PC-3 (cell line): ENCODE data around the gene CNTRL.

Source experiments
- EZH2 ChIP-seq: fragments of 300-600 bp; sonication (generic); IDR thresholded peaks from one replicate; pipeline ENCODE4 v1.6.1; 2017; ENCODE audit warnings: antibody characterized with exemption, mild to moderate bottlenecking, low read length; ENCODE audit not compliant: unreplicated experiment
- EZH2phosphoT487 ChIP-seq: fragments of 300-600 bp; sonication (generic); IDR thresholded peaks from 2 replicates; pipeline ENCODE4 v1.6.1; 2018; ENCODE audit warnings: mild to moderate bottlenecking, antibody characterized with exemption, low read length, borderline replicate concordance
- TF ChIP-seq, protein P1 (sequence below): fragments of 300-600 bp; sonication (generic); conservative IDR thresholded peaks from 2 replicates; pipeline ENCODE4 v1.5.1; 2017; ENCODE audit warnings: antibody characterized with exemption, low read depth, mild to moderate bottlenecking, low read length

- TF ChIP-seq, protein P1, sequence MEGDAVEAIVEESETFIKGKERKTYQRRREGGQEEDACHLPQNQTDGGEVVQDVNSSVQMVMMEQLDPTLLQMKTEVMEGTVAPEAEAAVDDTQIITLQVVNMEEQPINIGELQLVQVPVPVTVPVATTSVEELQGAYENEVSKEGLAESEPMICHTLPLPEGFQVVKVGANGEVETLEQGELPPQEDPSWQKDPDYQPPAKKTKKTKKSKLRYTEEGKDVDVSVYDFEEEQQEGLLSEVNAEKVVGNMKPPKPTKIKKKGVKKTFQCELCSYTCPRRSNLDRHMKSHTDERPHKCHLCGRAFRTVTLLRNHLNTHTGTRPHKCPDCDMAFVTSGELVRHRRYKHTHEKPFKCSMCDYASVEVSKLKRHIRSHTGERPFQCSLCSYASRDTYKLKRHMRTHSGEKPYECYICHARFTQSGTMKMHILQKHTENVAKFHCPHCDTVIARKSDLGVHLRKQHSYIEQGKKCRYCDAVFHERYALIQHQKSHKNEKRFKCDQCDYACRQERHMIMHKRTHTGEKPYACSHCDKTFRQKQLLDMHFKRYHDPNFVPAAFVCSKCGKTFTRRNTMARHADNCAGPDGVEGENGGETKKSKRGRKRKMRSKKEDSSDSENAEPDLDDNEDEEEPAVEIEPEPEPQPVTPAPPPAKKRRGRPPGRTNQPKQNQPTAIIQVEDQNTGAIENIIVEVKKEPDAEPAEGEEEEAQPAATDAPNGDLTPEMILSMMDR, result no peak
- TF ChIP-seq EZH2phosphoT487 (no peak), EZH2 (no peak)
These were observed 20.3 kb downstream of the CNTRL start for GRCh38 chr9:121095057-121095456.
